SU-DHL-6 (cell line): ENCODE results near the gene GNPTG.

ENCODE experiments used
- EZH2phosphoT487 ChIP-seq: fragments of 200-600 bp; sonication (generic), shearing (Covaris generic); conservative IDR thresholded peaks from 2 replicates; pipeline ENCODE4 v1.6.1; 2018; ENCODE audit warnings: mild to moderate bottlenecking, antibody characterized with exemption, low read length, moderate library complexity, mixed read lengths
- TF ChIP-seq, protein P1 (sequence below): fragments of 200-600 bp; sonication (generic); IDR thresholded peaks from one replicate; pipeline ENCODE4 v1.5.1; 2017; ENCODE audit warnings: antibody characterized with exemption, mild to moderate bottlenecking, low read length, moderate library complexity; ENCODE audit not compliant: insufficient read depth, poor library complexity, severe bottlenecking

DNA sequence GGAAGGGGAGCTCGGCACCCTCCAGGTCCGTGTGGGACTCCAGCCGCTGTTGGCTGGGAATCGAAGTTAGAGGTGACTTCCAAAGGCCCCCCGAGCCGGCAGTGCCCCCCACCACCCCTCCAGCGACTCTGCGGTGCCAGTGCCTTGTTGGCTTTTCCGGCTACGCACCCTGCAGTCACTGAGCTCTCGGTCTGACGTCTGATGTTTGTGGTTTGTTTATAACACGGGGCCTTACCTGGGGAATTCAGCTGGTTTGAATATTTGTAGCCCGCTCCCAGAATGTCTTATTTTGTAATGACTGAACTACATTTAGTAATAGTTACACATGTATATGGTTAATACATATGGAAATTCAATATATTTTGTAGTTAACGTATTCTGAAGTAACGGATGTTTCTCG is 25.3 kb upstream of the GNPTG start:
- TF ChIP-seq, protein P1, sequence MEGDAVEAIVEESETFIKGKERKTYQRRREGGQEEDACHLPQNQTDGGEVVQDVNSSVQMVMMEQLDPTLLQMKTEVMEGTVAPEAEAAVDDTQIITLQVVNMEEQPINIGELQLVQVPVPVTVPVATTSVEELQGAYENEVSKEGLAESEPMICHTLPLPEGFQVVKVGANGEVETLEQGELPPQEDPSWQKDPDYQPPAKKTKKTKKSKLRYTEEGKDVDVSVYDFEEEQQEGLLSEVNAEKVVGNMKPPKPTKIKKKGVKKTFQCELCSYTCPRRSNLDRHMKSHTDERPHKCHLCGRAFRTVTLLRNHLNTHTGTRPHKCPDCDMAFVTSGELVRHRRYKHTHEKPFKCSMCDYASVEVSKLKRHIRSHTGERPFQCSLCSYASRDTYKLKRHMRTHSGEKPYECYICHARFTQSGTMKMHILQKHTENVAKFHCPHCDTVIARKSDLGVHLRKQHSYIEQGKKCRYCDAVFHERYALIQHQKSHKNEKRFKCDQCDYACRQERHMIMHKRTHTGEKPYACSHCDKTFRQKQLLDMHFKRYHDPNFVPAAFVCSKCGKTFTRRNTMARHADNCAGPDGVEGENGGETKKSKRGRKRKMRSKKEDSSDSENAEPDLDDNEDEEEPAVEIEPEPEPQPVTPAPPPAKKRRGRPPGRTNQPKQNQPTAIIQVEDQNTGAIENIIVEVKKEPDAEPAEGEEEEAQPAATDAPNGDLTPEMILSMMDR: no peak
- TF ChIP-seq EZH2phosphoT487: no peak
